COR-L47 (cell line): ENCODE measurements around the gene SERPINB3.
"Not testable (repeated sequence)": the region's sequence is repeated elsewhere in the genome, so short reads cannot be mapped to it uniquely, and the experiment has no call there.

Experiments used
- DNase-seq: peaks from one replicate; lab custom pipeline; 2025; lab: John Stamatoyannopoulos, UW

The SERPINB3 gene

GRCh38 chr18:63661750-63662149 is at the start of gene SERPINB3:
TSS of gene SERPINB3 (minus strand) at chr18:63661893. CDS start at chr18:63661216, 677 bp downstream.
- DNase-seq = not testable (repeated sequence)

DNA sequence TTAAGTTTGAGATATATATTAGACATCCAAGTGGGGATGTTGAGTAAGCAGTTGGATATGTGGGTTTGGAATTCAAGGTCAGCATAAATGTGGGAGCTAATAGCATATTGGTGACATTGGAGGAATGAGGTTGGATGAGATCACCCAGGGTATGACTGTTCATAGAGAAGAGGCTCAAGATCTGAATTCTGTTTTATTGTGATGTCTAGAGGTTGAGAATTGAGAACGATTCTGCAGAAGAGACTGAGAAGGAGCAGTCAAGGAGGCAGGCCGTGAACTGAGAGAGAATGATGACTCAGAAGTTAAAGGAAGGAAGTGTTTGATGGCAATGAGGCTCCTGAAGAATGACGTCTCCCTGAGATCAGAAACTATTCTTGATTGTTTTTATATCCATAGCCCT is 47.0 kb upstream of the SERPINB3 start:
- no peak for DNase-seq

GRCh38 chr18:63707816-63708215 is 46.1 kb upstream of the SERPINB3 start:
- DNase-seq = no peak

DNA sequence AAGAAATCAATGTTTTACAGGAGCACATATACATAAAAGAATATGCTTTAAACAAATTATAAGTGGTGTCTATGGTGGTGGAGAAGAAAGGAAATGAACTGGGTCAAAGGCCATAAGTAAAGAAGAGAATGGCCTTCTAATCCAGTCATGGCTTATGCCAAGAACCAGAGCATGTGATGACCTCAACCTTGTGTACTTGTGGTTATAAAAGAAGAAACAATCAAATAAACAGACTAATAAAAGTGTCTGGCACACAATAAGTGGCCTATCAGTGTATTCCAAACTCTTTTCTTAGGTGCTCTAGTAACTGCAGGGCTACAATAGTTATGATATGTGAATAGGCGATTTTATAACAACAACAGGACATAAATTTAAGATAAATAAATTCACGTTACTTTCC is 43.7 kb upstream of the SERPINB3 start:
- DNase-seq = no peak

- DNase-seq = no peak
These were observed 41.0 kb upstream of the SERPINB3 start, which contains the start of gene SERPINB11 for GRCh38 chr18:63702660-63703059. TSS of gene SERPINB11 (plus strand) at chr18:63702960. CDS start at chr18:63710194, 7,234 bp downstream.

DNA sequence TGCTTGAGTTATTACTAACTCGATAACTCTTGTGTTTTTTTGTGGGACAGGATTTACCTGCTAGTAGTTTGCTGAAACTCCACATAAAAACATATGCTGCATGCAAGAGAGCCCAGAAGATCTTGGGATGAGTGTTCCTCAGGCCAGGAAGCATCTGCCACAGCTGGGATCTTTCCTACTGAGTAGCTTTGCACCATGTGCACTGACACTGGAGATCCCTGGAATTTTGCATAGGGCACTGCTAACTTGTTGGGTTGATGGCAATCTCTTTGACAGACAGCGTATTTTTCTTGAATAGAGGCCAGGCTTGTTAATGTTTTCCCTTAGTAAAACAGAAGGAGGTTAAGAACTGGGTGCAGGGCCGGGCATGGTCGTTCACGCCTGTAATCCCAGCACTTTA is 40.3 kb upstream of the SERPINB3 start:
- DNase-seq = no peak

DNA sequence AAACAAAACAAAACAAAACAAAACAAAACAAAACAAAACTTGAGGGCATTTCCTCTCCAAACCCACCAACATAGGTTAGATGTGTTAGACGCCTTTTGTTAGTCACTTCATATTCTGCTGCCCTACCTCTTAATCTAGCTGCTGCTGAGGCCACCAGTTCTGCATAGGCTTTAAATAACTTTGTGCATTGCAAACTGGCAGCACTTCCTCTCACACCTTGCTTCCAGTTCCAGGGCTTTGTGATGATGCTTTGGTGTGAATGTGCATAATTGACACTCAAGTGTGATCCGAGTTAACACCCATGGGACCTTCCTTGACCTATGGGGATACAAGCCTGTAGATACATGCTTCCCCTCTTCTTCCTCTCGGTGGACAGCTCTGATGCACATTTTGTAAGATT is 38.8 kb upstream of the SERPINB3 start:
- DNase-seq = no peak

- DNase-seq = no peak
These were observed 35.5 kb upstream of the SERPINB3 start for GRCh38 chr18:63697097-63697660.

- DNase-seq = no peak
These were observed 27.4 kb upstream of the SERPINB3 start for GRCh38 chr18:63689064-63689463.

DNA sequence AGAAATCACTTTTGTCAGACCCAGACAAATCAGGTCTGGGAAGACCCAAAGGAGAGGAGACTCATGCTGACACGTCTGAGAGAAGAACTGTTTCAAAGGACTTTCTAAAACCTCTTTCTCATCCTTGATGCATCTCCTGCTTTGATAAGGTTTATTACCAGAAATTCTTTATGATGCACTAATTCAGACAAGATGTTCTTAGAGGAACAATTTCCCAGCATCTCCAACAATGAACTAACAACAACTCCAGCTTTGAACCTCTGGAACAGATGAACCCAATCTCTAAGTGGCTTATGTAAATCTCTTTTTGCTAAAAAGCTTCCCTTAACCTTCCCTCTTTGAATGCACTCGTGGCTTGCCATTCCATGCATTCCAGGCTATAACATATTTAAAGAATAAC is 25.2 kb upstream of the SERPINB3 start:
- no peak for DNase-seq

- DNase-seq = no peak
These were observed 23.0 kb upstream of the SERPINB3 start for GRCh38 chr18:63684718-63685117.

DNA sequence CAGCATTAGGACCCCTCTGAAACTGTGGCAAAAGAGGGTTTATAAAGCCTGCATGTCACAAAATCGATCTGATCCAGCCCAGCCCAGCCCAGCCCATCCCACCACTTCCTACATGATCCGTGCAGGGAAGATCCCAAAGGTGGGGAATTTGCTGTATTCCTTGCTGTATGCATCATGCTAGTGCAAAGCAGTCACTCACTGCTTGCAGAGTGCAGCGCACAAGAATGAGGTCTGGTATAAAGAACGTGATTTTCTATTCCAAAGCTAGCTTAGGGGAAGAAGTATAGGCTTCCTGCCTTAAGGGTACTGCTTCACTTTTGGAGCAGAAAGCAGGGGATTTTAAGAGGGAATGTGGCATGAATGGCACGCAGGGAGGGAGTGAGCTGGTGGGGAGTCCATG is 22.2 kb upstream of the SERPINB3 start:
- no peak for DNase-seq

GRCh38 chr18:63683152-63683551 is 21.5 kb upstream of the SERPINB3 start:
- DNase-seq = no peak

- DNase-seq = peak; percentile 93
These were observed 20.0 kb upstream of the SERPINB3 start for GRCh38 chr18:63681449-63682340.

- no peak for DNase-seq
These were observed 18.3 kb upstream of the SERPINB3 start for GRCh38 chr18:63679820-63680606.

GRCh38 chr18:63677500-63678225 is 16.0 kb upstream of the SERPINB3 start:
- no peak for DNase-seq

DNA sequence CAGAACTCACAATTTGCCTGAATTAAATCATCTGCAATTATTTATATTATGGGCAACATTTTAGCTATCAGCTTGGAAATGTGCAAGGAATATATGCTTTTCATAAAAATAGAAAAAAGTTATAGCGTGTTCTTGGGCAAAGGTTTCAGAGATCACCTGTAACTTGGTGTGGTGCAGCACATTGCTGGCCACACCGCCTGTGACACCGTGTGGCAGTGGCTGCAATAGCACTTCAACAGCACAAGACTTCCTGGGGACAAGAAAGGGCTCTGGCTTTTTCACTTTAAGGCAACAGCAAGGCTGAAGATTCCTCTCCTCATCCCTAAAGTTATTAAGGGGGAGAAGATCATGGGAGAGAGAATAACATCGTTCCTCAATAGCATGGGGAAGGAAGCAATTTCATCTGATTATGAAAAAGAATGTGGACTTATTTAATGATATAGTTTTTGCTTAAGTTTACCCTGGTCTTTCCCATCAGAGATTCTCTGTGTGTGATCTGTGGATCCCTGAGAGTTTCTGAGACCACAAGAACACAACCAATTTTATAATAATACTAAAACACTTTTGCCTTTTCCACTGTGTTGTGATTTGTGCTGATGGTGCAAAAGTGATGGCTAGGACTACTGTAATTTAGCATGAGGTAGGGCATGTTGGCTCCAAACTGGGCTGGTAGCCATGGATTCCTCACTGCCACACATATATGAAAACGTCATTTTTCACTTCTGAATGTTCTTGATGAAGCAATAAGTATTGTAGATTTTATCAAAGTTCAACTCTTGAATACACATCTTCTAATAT is 15.0 kb upstream of the SERPINB3 start:
- peak; percentile 31 for DNase-seq

DNA sequence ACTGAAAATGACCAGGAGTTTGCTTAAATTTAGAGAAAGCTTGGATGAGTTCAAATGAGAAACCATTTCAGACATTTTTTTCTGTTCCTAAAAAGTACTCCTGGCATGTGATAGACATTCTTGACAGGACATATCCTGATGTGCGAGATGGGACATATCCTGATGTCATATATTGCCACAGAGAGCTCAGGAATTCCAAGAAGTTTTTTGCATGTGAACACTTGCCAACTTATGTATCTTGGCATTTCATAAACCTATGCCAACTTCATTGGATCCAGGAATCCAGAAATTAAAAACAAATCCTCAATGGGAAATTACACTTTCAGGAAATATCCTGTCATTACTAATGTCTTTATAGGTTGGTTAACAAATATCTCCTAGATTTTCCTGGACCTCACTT is 2.9 kb upstream of the SERPINB3 start:
- DNase-seq = no peak

DNA sequence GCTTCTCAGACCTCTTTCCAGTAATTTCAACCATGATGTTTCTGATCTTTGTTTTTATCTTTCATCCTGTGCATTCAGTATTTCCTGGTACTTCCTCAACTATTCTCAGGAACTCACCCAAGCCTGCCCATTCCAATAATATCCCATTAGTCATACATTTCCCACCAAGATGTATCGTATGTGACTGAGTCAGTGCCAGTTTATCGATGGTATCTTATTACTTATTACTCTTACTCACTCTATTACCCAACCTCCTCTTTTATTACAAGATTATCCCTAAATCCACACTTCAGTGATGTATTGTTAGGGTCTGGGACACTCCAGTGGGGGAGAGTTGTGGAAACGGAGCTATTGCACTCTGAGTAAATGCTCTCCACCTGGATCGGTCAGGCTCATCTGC is 2.8 kb downstream of the SERPINB3 start:
- DNase-seq = not testable (repeated sequence)

DNA sequence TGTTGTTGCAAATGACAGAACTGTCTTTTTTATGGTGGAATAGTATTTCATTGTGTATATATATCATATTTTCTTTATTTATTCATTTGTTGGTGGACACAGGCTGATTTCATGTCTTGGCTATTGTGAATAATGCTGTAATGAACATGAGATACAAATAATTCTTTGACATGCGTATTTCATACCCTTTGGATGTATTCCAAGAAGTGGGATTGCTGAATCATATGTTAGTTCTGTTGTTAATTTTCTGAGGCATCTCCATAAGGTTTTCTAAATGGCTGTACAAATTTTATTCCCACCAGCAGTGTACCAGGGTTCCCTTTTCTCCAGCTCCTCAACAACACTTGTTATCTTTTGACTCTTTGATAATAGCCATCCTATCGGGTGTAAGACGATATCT is 11.4 kb downstream of the SERPINB3 start:
- not testable (repeated sequence) for DNase-seq

DNA sequence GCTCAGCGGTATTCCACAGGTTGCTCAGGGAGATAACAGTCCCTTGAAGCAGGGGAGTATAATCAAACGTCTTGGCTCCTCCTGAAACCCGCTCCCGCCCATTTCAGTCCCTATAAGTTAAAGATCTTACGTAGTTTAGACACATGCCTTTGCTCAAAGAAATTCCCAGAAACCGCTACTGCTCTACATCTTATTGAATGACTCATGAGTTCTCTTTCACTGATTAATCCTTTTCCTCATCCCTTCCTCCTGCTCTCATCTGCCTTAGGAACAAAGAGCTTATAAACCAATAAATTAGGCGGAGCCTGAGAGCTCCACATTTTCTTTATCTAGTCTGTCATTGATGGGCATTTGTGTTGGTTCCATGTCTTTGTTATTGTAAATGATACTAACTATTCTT is 13.5 kb downstream of the SERPINB3 start:
- no peak for DNase-seq
